Ascending aorta (tissue), 2 donors: ENCODE data around the gene AGPS. TPM values are rescaled to one million over a fixed set of nuclear protein-coding genes. Genes with fewer than 3 reads are reported as not detected.

ENCODE experiments used
- DNase-seq, 2 donors: peaks; one replicate each; pipeline ENCODE4 v3.0.0-alpha.2; 2019; ENCODE audit warnings: low spot score in 2 of 2
- H3K27ac ChIP-seq, 2 donors: fragments of 200-600 bp; sonication (generic); one replicate each; pipeline ENCODE4 v1.5.1; 2016 to 2017; ENCODE audit warnings: mild to moderate bottlenecking in 1 of 2
- H3K27me3 ChIP-seq: fragments of 200-600 bp; sonication (generic); one replicate; pipeline ENCODE4 v1.5.1; 2017
- H3K36me3 ChIP-seq, 2 donors: fragments of 200-600 bp; sonication (generic); one replicate each; pipeline ENCODE4 v1.5.1; 2016
- H3K4me1 ChIP-seq, 2 donors: fragments of 200-600 bp; sonication (generic); one replicate each; pipeline ENCODE4 v1.5.1; 2016 to 2017; ENCODE audit warnings: mild to moderate bottlenecking in 1 of 2
- H3K4me3 ChIP-seq, 2 donors: fragments of 200-600 bp; sonication (generic); one replicate each; pipeline ENCODE4 v1.5.1; 2016 to 2017; ENCODE audit warnings: mild to moderate bottlenecking in 1 of 2
- H3K9me3 ChIP-seq, 2 donors: fragments of 200-600 bp; sonication (generic); one replicate each; pipeline ENCODE4 v1.5.1; 2016
- CTCF ChIP-seq, 3 experiments: fragments of 200-600 bp in 2 of 3; fragments of 450-650 bp in 1 of 3; sonication (generic) in 2 of 3; IDR thresholded peaks; one replicate each; pipeline ENCODE4 v1.5.1; 2016 to 2019; ENCODE audit warnings: antibody characterized with exemption in 3 of 3, mild to moderate bottlenecking in 1 of 3, moderate library complexity in 1 of 3
- intact Hi-C: fragments of 100-400 bp; cut with DNase I; formaldehyde crosslinking; loops from one replicate; pipeline ENCODE4 v1.15.1; 2023
- total RNA-seq: library from RNA; depleted of rRNA; stranded (reverse); fragments of >200 nt; gene quantifications from one replicate; pipeline ENCODE4 v1.1.0, GENCODE V29; 2016

AGPS gene
- total RNA-seq, 1 donor from 2014 or later: 15.9 TPM

- H3K27me3 ChIP-seq: no peaks in the 10 kb centered on the region
Observed at GRCh38 chr2:177574356-177574755, 181.8 kb downstream of the AGPS start.

GRCh38 chr2:177575358-177575757 lies 182.8 kb downstream of the AGPS start:
- H3K27ac ChIP-seq: no peak overlapping the region
- H3K36me3 ChIP-seq: no peaks in the 10 kb centered on the region
- no peak overlapping the region for H3K4me3 ChIP-seq
- no peak for TF ChIP-seq CTCF (IDR thresholded peaks at IDR 0.05)
- H3K4me1 ChIP-seq: no peaks in the 10 kb centered on the region
- no peak for DNase-seq
- H3K27me3 ChIP-seq: no peaks in the 10 kb centered on the region
- no peaks in the 10 kb centered on the region for H3K9me3 ChIP-seq
- intact Hi-C loops: no loop called here

More at GRCh38 chr2:177574356-177574755, 181.8 kb downstream of the AGPS start:
- DNase-seq: no peak
- intact Hi-C loops: no loop called here
- no peak for TF ChIP-seq CTCF (IDR thresholded peaks at IDR 0.05)
- H3K4me3 ChIP-seq: no peak overlapping the region
- no peaks in the 10 kb centered on the region for H3K9me3 ChIP-seq
- no peaks in the 10 kb centered on the region for H3K36me3 ChIP-seq
- no peak overlapping the region for H3K27ac ChIP-seq
- no peaks in the 10 kb centered on the region for H3K4me1 ChIP-seq

- H3K9me3 ChIP-seq: no peaks in the 10 kb centered on the region
- no peak overlapping the region for H3K27ac ChIP-seq
- intact Hi-C loops: no loop called here
- no peaks in the 10 kb centered on the region for H3K36me3 ChIP-seq
- H3K27me3 ChIP-seq: no peaks in the 10 kb centered on the region
- TF ChIP-seq CTCF (IDR thresholded peaks at IDR 0.05): no peak
- no peaks in the 10 kb centered on the region for H3K4me1 ChIP-seq
- H3K4me3 ChIP-seq: no peak overlapping the region
- no peak for DNase-seq
Observed at GRCh38 chr2:177577075-177577474, 184.5 kb downstream of the AGPS start.

GRCh38 chr2:177578454-177578853 lies 185.9 kb downstream of the AGPS start:
- intact Hi-C loops: no loop called here
- DNase-seq: no peak
- Histone ChIP-seq H3K27me3 (no peaks in the 10 kb centered on the region), H3K27ac (no peak overlapping the region), H3K4me3 (no peak overlapping the region), H3K4me1 (no peaks in the 10 kb centered on the region), H3K9me3 (no peaks in the 10 kb centered on the region), H3K36me3 (no peaks in the 10 kb centered on the region)
- TF ChIP-seq CTCF (IDR thresholded peaks at IDR 0.05): no peak

GRCh38 chr2:177579486-177580036 lies 187.0 kb downstream of the AGPS start:
- DNase-seq: no peak
- no peak overlapping the region for H3K4me3 ChIP-seq
- no peak for TF ChIP-seq CTCF (IDR thresholded peaks at IDR 0.05)
- no peak overlapping the region for H3K27ac ChIP-seq
- H3K9me3 ChIP-seq: no peaks in the 10 kb centered on the region
- no peaks in the 10 kb centered on the region for H3K4me1 ChIP-seq
- H3K27me3 ChIP-seq: no peaks in the 10 kb centered on the region
- H3K36me3 ChIP-seq: no peaks in the 10 kb centered on the region
- intact Hi-C loops: no loop called here

- H3K4me1 ChIP-seq: no peaks in the 10 kb centered on the region
- no peak overlapping the region for H3K4me3 ChIP-seq
- no peaks in the 10 kb centered on the region for H3K9me3 ChIP-seq
- no peak for DNase-seq
- H3K27ac ChIP-seq: no peak overlapping the region
- TF ChIP-seq CTCF (IDR thresholded peaks at IDR 0.05): no peak
- intact Hi-C loops: no loop called here
- no peaks in the 10 kb centered on the region for H3K36me3 ChIP-seq
- H3K27me3 ChIP-seq: no peaks in the 10 kb centered on the region
Observed at GRCh38 chr2:177582000-177582399, 189.4 kb downstream of the AGPS start.
